RPMI7951 (cell line): ENCODE measurements around the gene AGXT. TPM values are rescaled to one million over a fixed set of nuclear protein-coding genes. Genes with fewer than 3 reads are reported as not detected.

Experiments used
- DNase-seq: peaks from one replicate; pipeline ENCODE4 v3.0.0-alpha.2; 2012; ENCODE audit warnings: low read depth
- total RNA-seq: library from RNA; depleted of rRNA; stranded (reverse); fragments of >200 nt; shearing (Covaris generic); gene quantifications from 2 replicates; pipeline ENCODE4 v1.2.3, GENCODE V29; 2014

AGXT gene
- total RNA-seq, 1 experiment from 2014 or later: 0.24 TPM

GRCh38 chr2:240869109-240869955 is 708 bp downstream of the AGXT start:
- no peak for DNase-seq

DNA sequence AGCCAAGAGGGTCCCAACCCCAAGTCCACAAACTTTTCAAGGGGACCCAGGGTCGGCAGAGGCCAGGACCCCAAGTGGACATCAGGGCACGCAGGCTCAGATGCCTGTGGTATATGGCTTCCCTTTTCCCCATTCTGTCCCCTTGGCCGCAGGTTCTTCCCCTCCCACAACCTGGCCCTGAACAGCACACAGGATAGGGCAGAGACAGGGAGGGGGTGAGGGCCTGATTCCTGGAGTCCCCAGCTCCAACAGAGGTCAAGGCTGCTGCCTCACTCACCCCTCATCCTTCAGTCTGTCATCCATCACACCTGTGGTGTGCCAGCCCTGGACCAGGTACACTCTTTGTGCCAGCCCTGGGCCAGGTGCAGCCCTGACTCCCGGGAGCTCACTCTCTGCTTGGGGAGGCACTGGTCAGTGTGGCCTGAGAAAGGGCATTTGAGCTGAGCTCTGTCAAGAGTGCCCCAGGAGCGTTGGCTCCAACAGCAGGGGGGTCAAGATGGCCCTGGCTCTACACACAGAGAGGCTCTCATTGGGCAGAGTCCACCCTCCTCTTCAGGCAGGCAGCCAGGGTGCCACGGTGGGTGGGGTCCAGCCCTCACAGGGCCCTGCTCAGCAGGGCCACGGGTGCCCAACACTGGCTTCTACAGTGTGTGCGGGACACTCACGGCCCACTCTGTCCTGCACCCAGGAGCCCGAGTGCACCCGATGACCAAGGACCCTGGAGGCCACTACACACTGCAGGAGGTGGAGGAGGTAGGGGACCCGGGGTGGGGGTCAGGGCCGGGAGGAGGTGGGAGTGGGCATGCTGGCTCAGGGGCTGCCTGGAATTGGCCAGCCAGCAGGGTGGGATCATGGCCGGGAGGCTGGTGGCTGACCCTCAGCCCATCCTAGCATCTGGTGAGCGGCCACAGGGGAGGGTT is 1.6 kb downstream of the AGXT start:
- no peak for DNase-seq

DNA sequence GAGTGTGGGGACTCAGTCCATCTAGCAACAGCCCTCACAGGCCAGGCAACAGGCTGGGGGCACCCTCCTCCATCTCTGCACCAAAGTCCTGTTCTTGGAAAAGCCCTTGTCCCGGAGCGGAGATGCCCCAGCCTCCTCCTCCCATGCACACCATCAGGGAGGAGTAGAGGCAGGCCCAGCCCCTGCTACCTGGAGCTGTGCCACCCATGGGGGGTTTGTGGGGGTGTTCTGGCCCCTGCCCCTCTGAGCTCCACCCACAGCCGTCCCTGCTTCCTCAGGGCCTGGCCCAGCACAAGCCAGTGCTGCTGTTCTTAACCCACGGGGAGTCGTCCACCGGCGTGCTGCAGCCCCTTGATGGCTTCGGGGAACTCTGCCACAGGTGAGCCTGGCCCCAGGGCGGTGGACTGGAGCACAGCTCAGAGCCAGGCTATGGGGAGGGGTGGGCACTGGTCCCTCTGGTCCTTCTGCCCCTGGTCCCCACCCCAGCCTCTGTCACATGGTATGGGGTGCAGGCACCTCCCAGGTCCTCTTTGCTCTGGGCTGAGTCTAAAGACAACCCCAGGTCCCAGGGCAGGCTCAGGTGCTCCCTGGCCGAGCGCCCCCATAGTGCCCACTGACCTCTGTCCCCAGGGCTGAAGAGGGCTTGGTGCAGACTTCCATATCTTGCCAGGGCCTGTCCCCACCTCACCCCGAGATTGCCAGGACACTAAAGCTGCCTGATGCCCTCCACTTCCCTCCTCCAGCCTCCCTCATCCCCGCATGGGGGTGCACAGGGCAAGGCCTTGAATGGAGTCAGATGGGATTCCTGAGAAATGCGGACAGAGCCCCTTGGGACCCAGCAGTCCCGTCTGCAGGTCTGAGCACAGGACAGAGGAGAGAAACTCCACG is 2.7 kb downstream of the AGXT start:
- DNase-seq: no peak

- no peak for DNase-seq
These were observed 3.9 kb downstream of the AGXT start for GRCh38 chr2:240872317-240873097.

- DNase-seq: no peak
These were observed 4.6 kb downstream of the AGXT start for GRCh38 chr2:240873098-240873788.

GRCh38 chr2:240873805-240874714 is 5.4 kb downstream of the AGXT start:
- peak; percentile 67 for DNase-seq

DNA sequence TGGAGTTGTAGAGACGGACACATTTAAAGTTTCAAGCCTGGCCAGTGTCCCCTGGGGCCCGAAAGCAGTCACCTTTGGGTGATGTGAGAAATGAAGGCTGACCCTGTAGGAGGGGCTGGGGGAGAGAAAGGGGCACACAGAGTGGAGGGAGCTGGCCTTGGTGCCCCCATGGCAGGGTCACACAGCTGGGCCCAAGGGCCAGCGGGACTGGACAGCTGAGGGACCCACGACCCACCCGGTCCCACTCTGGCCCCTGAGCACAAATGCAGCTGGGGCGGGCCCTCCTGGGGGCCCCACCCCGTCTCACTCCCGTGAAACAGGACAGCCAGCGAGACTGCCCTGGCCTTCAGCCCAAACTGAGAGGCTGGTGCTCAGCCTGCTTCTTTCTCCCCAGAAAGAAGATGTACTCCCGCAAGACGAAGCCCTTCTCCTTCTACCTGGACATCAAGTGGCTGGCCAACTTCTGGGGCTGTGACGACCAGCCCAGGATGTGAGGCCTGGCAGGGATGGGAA is 6.1 kb downstream of the AGXT start:
- no peak for DNase-seq

GRCh38 chr2:240875228-240876034 is 6.8 kb downstream of the AGXT start:
- DNase-seq: no peak

DNA sequence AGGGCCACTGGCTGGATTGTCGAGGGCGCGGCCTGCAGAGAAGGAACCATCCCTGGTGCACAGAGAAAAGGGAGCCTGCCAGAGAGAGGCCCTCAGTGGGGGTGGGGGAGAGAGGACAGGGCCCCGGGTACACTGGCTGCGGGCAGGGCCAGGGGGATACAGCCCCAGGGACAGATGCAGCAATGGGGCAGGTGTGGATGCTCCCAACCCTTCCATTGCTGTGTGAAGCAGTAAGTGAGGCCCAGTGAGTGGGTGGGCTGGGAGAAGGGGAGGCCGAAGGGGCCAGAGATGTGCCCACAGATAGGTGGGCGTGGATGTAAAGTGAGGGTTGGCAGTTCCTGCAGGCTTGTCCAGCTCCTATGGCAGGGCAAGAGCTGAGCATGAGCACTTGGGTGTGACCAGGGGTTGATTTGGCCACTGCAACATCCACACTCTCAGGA is 7.4 kb downstream of the AGXT start:
- no peak for DNase-seq

DNA sequence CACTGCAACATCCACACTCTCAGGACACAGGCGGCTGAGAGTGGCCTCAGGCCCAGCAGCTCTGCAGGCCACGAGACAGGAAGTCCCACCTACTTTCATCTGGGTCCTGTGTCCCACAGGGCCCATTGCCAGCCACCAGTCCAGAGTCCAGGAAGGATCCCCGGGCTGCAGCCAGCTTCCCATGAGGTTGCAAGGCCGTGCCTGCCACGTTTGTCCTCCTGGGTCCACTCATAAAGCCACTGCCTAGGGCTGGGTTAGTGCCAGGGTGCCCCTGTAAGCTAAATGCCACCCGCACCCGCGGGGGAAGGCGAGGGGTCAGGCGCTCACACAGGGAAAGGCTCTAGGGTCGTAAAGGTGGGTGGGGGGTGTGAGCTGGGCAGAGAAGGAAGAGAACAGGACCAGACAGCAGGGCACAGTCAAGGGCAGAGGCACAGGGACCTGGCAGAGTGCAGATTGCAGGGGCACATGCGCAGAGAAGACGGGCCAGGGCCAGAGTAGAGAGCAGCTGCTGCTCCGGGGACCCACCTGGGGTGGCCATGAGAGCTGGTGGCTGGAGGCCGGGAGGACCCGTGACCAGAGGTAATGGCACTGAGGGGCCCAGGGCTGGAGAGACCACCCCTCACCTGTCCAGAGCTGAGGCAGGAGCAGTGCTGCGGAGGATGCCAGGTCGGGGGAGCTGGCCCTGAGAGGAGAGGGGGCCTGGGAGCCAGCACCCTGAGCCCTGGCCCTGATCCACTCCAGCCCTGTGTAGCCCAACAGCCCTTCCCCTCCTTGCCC is 8.0 kb downstream of the AGXT start:
- no peak for DNase-seq

GRCh38 chr2:240877460-240878340 is 9.1 kb downstream of the AGXT start:
- DNase-seq: no peak

DNA sequence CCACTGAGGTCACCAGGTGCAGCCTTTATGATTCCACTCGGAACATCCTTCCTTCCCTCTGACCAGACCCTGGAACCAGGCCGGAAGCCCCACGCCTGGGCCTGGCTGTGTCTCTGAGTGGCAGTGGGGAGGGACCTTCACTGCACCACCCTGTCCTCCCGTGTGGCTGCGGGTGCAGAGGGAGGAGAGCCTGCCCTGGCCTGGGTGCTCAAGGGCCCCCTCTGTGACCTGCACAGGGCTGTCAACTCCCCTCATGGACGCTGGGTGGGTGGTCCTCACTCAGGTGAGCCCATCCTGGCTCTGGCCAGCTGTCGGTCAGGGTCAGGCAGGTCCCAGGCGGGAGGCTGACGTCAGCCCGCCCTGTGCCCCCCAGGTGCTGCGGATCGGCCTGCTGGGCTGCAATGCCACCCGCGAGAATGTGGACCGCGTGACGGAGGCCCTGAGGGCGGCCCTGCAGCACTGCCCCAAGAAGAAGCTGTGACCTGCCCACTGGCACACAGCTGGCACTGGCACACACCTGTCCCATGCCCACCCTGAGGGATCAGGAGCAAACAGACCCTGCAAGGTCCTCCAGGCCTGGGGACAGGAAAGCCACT is 9.8 kb downstream of the AGXT start:
- no peak for DNase-seq

- DNase-seq: no peak
These were observed 10.5 kb downstream of the AGXT start for GRCh38 chr2:240879105-240879504.

- DNase-seq: no peak
These were observed 13.3 kb downstream of the AGXT start for GRCh38 chr2:240881913-240882312.

DNA sequence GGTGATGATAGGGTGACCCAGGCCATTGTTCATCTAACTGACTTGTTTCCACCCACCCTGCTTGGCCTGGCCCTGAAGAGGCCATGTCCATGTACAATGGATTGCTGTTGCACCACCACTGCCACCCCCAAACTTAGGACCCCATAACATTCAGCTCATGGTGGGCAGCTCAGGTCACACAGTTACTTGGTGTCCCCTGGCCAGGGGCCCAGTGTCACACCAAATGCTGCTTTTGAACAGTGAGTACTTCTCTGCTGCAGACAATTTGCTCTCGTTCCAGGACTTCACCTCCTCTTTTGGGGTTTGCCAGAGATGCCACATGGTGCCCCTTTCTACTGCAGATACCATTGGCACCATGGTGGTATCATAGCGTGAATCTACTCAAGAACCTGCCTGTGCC is 15.6 kb downstream of the AGXT start:
- DNase-seq: no peak

GRCh38 chr2:240884745-240885144 is 16.1 kb downstream of the AGXT start:
- DNase-seq: no peak
